ENCODE results near the gene C15orf61.
A peak's percentile ranks its signal among the peaks of the same experiment; 100 is the strongest.

The C15orf61 gene

DNA sequence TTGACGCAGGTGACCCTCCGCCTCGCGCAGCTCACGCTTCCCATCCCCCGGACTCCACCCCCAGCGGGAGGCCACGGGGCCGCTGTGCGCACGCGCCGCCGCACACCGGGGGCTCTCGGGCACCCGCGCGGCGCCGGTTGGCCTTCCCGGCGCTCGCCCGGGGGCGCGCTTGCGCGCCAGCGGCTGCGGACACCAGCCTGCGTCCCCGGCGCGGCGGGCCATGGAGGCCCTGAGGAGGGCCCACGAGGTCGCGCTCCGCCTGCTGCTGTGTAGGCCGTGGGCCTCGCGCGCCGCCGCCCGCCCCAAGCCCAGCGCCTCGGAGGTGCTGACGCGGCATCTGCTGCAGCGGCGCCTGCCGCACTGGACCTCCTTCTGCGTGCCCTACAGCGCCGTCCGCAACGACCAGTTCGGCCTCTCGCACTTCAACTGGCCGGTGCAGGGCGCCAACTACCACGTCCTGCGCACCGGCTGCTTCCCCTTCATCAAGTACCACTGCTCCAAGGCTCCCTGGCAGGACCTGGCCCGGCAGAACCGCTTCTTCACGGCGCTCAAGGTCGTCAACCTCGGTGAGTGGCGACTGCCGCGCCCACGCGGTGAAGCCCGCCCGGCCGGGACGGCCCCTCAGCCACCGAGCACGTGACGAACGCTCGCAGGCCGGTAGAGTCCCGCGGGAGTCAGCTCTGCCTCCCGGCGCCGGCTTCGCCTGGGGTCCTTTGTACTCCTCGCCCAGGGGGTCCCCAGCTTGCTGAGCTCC, at the start of gene C15orf61:
Gene C15orf61, plus strand, starts transcription at position 103 of the 754 bp plus-strand sequence. Its CDS starts 118 bp downstream, at position 221.
- DNase-seq (ENCODE audit: low read depth in 1 of 2, low spot score in 1 of 2), result peak; percentile 67 to 75

GRCh38 chr15:67472957-67473356, 48.0 kb upstream of the C15orf61 start:
- DNase-seq (ENCODE audit: low read depth in 1 of 2, low spot score in 1 of 2), result no peak

DNA sequence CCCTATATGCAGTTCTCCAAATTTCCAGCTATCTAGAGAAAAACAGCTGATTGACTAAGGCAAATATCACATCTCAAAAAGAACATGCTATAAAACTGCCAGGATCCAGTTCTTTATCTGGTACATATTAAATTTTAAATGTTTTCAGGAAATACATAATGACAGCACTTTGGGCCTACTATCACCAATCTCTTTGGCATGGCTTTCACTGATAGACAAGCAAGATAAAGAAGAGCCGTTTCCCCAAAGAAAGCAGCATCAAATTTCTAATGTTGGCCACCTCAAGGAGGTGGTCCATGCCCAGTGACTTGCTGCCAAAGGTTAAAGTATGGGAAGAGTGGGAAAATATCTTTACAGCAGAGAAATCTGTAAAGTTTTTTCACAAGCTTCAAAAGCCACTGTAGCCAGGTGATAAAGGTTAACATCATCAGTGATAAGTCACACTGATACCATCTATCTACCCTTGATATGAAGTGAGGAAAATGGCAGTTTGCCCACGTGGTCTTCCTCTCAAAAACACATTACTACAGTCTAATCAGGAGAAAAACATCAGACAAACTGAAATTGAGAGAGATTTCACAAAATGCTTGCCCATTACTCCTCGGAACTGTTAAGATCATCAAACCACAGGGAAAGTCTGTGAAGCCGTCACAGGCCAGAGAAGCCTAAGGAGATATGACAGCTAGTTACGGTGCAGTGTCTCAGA, 46.4 kb upstream of the C15orf61 start:
- DNase-seq (ENCODE audit: low read depth in 1 of 2, low spot score in 1 of 2), result no peak

GRCh38 chr15:67479781-67480505, 41.0 kb upstream of the C15orf61 start:
- no peak for DNase-seq (ENCODE audit: low read depth in 1 of 2, low spot score in 1 of 2)

DNA sequence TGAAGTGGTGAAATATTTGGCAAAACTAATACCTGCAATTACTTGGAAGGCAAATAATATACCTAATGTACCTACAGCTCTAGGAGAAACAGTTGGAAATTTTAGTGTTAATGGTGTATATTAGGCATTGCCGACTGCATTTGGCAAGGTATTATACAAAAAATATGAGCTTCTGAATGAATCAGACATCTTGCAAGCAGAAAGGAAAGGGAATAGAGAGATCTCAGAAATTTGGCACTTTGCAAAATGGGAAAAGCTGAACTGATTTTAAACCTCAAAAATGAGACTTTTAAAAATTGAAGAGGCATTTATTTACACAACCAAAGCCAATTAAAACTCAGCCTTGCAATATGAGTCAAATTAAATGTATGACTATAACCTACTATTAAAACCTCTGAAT, 40.2 kb upstream of the C15orf61 start:
- DNase-seq (ENCODE audit: low read depth in 1 of 2, low spot score in 1 of 2), result no peak

DNA sequence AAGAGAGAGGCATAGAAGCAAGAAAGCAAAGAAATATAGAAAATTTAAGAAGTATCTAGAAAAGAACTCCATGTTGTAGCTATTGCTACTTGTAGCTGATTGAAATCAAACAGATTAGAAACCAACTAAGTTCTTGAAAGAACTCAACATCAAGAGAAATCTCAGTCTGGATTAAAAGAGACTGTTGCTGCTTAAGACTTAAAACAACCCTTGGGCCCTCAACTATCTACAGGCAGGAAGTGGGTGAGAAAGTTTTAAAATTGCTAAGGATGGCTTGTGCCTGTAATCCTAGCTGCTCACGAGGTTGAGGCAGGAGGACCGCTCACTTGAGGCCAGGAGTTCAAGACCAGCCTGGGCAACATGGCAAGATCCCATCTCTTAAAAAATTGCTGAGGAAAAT, 39.3 kb upstream of the C15orf61 start:
- DNase-seq (ENCODE audit: low read depth in 1 of 2, low spot score in 1 of 2), result no peak

DNA sequence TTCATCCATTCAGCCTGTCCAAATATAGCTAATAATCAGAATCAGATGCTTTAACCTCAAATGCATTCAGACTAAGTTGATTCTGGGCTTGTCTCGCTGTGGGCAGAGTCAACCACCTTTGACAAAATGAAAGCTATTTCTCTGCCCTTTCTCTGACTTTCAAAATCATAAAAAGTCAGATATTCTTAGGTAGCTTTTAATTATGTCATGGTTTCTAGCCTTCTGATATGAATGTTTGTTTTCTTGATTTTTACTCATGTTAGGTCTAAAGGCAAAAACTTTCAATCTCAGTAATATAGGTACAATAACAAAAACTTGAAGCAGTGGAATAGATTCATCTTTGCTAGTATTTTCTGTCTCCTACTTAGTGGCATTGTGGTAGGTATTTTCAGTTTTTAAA, 25.3 kb upstream of the C15orf61 start:
- no peak for DNase-seq (ENCODE audit: low read depth in 1 of 2, low spot score in 1 of 2)

DNA sequence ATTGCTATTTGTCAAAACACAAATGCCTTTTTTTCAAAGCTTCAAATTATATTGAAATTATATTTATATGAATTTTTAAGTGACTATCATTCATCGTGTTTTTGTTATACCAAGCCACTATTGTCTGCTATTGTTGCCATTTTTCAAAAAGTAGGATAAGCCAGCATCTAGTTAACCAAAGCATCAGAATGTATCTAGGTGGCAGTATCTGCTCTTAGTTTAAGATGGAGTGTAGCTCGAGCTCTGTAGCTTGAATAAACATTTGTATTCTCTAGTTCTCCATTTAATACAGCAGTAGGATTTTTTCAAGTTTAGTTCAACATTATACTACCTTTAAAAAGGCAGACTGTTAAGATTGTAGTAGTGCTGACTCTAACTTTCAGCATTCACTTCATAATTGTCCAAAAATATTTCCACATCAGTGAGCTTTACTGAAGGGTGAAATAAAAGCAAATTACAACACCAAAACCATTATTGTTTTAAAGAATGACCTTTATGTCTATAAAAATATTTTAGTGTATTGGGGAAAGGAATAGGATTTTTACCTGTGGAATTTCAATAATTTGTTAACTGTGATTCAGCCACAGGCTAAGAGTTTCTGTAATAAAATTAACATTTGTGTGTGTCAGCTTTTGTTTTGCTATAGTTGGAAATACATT, 19.6 kb upstream of the C15orf61 start:
- DNase-seq (ENCODE audit: low read depth in 1 of 2, low spot score in 1 of 2), result no peak

GRCh38 chr15:67501836-67502461, 19.0 kb upstream of the C15orf61 start:
- DNase-seq (ENCODE audit: low read depth in 1 of 2, low spot score in 1 of 2), result no peak

GRCh38 chr15:67504056-67504455, 16.9 kb upstream of the C15orf61 start:
- DNase-seq (ENCODE audit: low read depth in 1 of 2, low spot score in 1 of 2), result no peak

- DNase-seq (ENCODE audit: low read depth in 1 of 2, low spot score in 1 of 2), result no peak
Observed at GRCh38 chr15:67504796-67505195, 16.1 kb upstream of the C15orf61 start.

DNA sequence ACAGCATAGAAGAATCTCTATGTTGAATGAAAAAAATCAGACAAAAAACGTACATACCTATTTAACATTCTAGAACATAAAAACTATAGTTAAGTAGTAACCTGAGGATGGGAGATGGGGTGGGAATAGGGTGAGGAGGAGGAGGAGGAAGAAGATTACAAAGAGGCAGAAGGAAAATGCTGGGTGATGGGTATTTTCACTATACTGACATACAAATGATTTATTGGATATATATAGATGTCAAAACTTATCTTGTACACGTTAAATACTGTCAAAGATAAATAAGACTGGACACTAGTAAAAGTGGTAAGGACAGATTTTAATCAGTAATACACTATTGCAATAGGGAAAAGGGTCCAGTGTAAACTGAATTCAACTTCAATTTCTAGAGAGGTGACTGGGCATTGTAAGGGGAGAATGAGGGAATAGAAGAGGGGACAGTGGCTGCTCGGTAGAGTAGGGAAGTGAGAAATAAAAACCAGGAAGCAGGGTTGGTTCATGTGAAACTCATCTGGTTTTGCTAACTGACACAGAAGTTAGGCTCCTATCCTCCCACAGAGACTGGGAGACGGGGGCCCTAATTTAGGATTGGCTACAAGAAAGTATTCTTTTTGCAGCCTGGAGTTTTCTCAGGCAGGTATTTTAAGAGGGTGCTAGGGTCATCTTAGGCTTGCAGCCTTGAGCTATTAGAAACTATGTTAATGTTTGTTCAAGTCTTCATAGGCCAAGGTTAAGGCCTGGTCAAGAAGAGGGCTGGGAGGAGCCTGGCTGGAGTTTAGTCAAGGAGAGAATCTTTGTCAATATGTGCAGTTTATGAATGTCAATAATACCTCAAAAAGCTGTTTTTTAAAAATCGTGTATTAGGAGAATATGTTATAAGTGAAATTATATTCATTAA, 15.0 kb upstream of the C15orf61 start:
- DNase-seq (ENCODE audit: low read depth in 1 of 2, low spot score in 1 of 2), result no peak

DNA sequence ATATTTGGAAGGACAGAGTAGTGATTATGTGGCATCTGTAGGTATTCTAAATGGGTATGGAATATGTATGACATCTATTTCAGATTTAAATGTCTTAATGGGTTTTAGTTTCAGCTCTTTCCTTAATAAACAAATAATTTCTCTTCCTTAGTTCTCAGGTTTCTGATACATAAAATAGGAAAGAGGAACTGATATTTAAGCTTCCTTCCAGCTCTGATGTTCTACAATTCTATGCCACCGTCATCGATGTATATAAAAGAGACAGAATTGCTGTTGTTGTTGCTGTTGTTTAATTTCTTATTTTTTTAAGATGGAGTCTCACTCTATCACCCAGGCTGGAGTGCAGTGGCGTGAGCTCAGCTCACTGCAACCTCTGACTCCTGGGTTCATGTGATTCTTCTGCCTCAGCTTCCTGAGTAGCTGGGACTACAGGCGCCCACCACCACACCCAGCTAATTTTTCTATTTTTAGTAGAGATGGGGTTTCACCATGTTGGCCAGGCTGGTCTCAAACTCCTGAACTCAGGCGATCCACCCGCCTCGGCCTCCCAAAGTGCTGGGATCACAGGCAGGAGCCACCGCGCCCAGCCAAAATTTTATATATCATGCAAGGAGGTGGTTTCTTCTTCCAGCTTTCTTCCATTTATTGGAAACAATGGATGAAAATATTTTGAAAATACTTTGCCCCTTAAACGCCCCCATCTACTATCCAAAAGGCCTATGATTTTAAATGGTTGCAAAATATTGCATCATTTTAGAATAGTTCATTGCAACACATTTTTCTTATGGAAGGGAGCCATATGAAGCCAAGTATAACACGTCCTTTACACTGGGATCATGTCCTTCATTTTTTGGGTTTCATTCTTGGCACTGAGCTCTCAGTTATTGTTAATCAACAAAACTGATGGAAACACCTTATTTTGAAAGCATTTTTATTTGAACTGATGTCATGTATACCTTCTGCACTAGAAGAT, 13.9 kb upstream of the C15orf61 start:
- DNase-seq (ENCODE audit: low read depth in 1 of 2, low spot score in 1 of 2), result no peak

DNA sequence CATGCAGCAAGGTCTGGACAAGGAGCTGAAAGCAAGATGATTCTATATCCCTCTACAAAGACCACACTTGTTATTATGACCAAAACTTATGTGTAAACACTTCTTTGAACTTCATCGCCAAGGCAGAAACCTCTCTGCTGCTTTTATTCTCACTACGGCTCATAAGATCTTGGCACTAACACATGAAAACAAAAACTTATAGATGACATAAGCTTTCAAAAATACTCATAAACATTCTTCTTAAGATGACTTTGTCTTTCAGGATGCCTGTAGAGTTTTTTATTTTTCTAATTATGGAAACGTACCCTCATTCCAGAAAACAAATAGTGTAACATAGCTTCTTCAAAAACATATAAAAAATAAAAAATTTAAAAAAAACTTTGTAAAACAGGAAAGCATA, 12.5 kb upstream of the C15orf61 start:
- DNase-seq (ENCODE audit: low read depth in 1 of 2, low spot score in 1 of 2), result no peak

DNA sequence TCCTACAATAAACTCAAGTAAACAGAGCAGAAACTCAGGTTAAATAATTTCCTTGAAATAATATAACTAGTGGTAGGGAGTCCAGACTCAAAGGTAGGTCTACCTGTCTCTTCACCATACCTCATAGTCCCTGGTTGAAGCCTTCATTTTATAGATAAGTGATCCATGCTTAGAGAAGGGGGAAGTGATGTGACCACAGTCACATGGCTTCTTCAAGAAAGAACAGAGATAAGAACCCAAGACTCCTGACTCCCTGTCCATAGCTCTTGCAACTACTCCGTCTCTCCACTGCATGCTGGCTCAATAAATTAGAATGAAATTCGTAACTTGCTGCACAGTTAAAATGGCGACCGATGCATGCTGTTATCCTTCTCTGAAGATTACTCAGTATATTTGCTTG, 11.0 kb upstream of the C15orf61 start:
- DNase-seq (ENCODE audit: low read depth in 1 of 2, low spot score in 1 of 2), result no peak

DNA sequence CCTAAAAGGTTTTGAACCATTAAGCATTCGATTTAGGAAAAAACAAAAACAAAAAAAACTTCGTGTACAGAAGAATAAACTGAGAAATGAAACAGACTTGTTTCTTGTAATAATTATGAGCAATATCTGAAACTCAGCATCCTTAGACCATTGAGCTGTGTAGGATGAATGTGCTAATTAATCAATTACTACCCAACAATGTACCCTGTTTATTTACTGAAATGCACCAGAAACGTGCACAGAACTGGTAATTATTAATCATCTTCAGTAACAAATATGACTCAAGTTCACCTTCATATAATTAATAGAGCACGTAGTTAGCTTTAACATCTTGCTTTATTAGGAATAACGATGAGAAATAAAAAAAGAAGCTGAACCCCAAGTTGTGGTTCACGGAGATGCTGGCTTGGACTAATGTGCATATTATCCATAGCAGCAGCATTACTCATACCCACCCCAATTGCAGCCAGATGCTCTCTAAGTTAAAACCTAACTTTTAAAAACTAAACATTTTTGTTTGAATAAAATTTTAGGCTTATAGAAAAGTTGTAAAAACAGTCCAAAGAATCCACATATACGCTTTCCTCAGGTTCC, 10.2 kb upstream of the C15orf61 start:
- no peak for DNase-seq (ENCODE audit: low read depth in 1 of 2, low spot score in 1 of 2)

DNA sequence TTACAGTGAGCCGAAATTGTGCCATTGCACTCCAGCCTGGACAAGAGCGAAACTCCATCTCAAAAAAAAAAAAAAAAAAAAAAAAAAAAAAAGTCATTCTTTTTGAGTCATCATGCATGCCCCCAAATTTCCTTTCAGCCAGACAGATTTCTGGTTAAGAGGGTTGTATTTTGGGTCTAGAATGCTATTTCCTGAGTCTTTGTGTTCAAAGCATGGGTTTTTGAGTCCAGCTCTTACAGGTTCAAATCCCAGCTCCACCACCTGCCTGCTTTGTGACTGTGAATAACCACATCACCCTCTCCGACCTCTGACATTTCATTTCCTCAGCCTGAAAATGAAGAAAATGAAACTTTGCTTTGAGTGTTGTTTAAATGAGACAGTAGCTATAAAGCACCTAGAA, 9.3 kb upstream of the C15orf61 start:
- DNase-seq (ENCODE audit: low read depth in 1 of 2, low spot score in 1 of 2), result no peak

DNA sequence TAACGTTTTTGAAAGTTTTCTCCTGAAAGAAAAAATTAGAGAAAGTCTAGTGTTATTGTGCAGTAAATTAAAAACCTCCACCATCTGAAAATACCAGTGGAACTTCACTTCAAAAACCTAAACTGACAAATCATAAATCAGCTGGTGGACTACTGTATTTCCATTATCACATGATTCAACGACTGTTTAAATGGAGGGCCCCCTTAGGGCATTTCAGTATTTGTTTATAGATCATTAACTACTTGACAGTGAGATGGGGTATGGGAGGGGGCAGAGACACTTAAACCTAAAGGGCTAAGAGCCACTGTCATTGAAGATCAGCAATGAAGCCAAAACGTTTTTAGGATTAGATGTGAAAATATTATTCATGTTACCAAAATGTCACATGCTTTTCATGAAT, 8.8 kb upstream of the C15orf61 start:
- no peak for DNase-seq (ENCODE audit: low read depth in 1 of 2, low spot score in 1 of 2)

All from activated CD4-positive, alpha-beta T cell treated with anti-CD3 and anti-CD28 coated beads, Interleukin-2, amount 50 U/mL, for 24 hours (primary cell).